Suprapubic skin (tissue), 4 donors: Measurements from ENCODE around the gene NRSN2. TPM values are rescaled to one million over a fixed set of nuclear protein-coding genes. Genes with fewer than 3 reads are reported as not detected.

Experiments used
- DNase-seq, 2 donors: peaks; one replicate each; pipeline ENCODE4 v3.0.0-alpha.2; 2019; ENCODE audit warnings: low spot score in 2 of 2
- H3K27ac ChIP-seq: fragments of 200-600 bp; sonication (generic); one replicate; pipeline ENCODE4 v1.5.1; 2019
- H3K27me3 ChIP-seq: fragments of 200-600 bp; sonication (generic); one replicate; pipeline ENCODE4 v1.5.1; 2019
- H3K36me3 ChIP-seq: fragments of 200-600 bp; sonication (generic); one replicate; pipeline ENCODE4 v1.5.1; 2019
- H3K4me1 ChIP-seq: fragments of 200-600 bp; sonication (generic); one replicate; pipeline ENCODE4 v1.5.1; 2019
- H3K4me3 ChIP-seq: fragments of 200-600 bp; sonication (generic); one replicate; pipeline ENCODE4 v1.5.1; 2019; ENCODE audit warnings: mild to moderate bottlenecking
- H3K9me3 ChIP-seq: fragments of 200-600 bp; sonication (generic); one replicate; pipeline ENCODE4 v1.5.1; 2019
- CTCF ChIP-seq, 2 donors: fragments of 200-600 bp in 1 of 2; fragments of 450-650 bp in 1 of 2; sonication (generic) in 1 of 2; IDR thresholded peaks; one replicate each; pipeline ENCODE4 v1.5.1; 2016 to 2019; ENCODE audit warnings: antibody characterized with exemption in 2 of 2, mild to moderate bottlenecking in 1 of 2, moderate library complexity in 1 of 2
- EP300 ChIP-seq: sonication (generic); formaldehyde crosslinking; IDR thresholded peaks from one replicate; pipeline ENCODE4 v1.6.1; 2017; ENCODE audit warnings: antibody characterized with exemption
- POLR2A ChIP-seq, 2 donors: fragments of 450-650 bp; IDR thresholded peaks; one replicate each; pipeline ENCODE4 v1.6.1; 2017; ENCODE audit warnings: antibody characterized with exemption in 2 of 2, mild to moderate bottlenecking in 2 of 2, moderate library complexity in 2 of 2
- POLR2AphosphoS5 ChIP-seq, 3 donors: sonication (generic); formaldehyde crosslinking; IDR thresholded peaks; one replicate each; pipeline ENCODE4 v1.6.1; 2017; ENCODE audit warnings: antibody characterized with exemption in 3 of 3
- WGBS: methylation state at CpG from one replicate; pipeline ENCODE4 v1.1.5; 2018; 5-methylcytosine and 5-hydroxymethylcytosine counted together
- total RNA-seq, 4 donors: library from RNA; depleted of rRNA; stranded (reverse); fragments of >200 nt; gene quantifications; one replicate each; pipeline ENCODE4 v1.1.0, GENCODE V29; 2016

NRSN2 gene
- total RNA-seq, 4 donors from 2014 or later, result 8.1 to 11.4 (median 10.9) TPM

DNA sequence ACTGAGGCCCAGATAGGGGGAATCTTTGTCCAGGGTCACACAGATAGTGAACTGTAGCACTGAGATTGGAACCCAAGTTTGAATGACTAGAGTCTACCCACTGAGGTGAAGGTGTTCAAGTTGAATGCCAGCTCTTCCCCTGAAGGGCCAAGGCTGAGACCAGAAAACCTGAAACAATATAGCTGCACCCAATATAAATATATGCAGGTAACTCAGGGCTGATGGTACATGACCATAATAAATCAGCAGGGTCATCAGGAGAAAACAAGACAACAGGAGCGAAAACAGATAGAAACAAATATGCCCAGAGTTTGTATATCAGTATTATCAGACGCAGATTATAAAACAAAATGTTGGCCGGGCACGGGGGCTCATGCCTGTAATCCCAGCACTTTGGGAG lies 57.2 kb downstream of the NRSN2 start:
- Histone ChIP-seq H3K27ac (no peak overlapping the region), H3K36me3 (no peaks in the 10 kb centered on the region), H3K4me3 (no peak overlapping the region), H3K27me3 (no peaks in the 10 kb centered on the region), H3K9me3 (no peaks in the 10 kb centered on the region), H3K4me1 (peaks cover 13% of the 10 kb centered on the region)
- no peak for TF ChIP-seq CTCF (IDR thresholded peaks at IDR 0.05)
- TF ChIP-seq EP300, result no peak
- no peak for TF ChIP-seq POLR2AphosphoS5 (IDR thresholded peaks at IDR 0.05)
- no peak for TF ChIP-seq POLR2A (IDR thresholded peaks at IDR 0.05)
- DNase-seq, result no peak
- 94% methylated on average over 4 of the region's 4 CpGs for WGBS

Other genes with a start within 250 kb of the NRSN2 start
- not detected for gene DEFB126, start 204.5 kb upstream of the NRSN2 start, total RNA-seq
- gene DEFB127, start 189.7 kb upstream of the NRSN2 start, total RNA-seq, result not detected
- not detected for gene DEFB128, start 157.4 kb upstream of the NRSN2 start, total RNA-seq
- not detected for gene DEFB129, start 119.9 kb upstream of the NRSN2 start, total RNA-seq
- gene DEFB132, start 89.4 kb upstream of the NRSN2 start, total RNA-seq, result under 1 TPM in 1 of 4 donors, not detected in 3; 0.34 TPM
- gene C20orf96, start 56.4 kb upstream of the NRSN2 start, total RNA-seq, result 1 to 10 TPM in 2 of 4 donors, under 1 TPM in 2; 0.91 to 5.1 (median 2.0) TPM
- 10 to 100 TPM in 1 of 4 donors, 1 to 10 TPM in 3; 8.1 to 11.2 (median 8.8) TPM for gene ZCCHC3, start 49.5 kb upstream of the NRSN2 start, total RNA-seq
- 1 to 10 TPM; 5.4 to 6.5 (median 5.9) TPM for gene SOX12, start 21.6 kb upstream of the NRSN2 start, total RNA-seq
- 10 to 100 TPM; 14.3 to 30.7 (median 28.0) TPM for gene TRIB3, start 33.6 kb downstream of the NRSN2 start, total RNA-seq
- 10 to 100 TPM; 63.6 to 85.3 (median 78.5) TPM for gene RBCK1, start 61.2 kb downstream of the NRSN2 start, total RNA-seq
- 10 to 100 TPM; 49.0 to 78.7 (median 60.6) TPM for gene TBC1D20, start 115.4 kb downstream of the NRSN2 start, total RNA-seq
- gene CSNK2A1, start 196.7 kb downstream of the NRSN2 start, total RNA-seq, result 100 to 1,000 TPM in 2 of 4 donors, 10 to 100 TPM in 2; 85.0 to 107 (median 96.9) TPM